Activated CD4-positive, alpha-beta memory T cell treated with anti-CD3 and anti-CD28 coated beads for 36 hours (primary cell): Measurements from ENCODE around the gene PABPN1L. TPM values are rescaled to one million over a fixed set of nuclear protein-coding genes. Genes with fewer than 3 reads are reported as not detected.

ENCODE experiments used
- CTCF ChIA-PET: fragments of 350-600 bp; sonication (Branson Sonifier 250); formaldehyde crosslinking; loops from one replicate; lab custom pipeline; 2021; ENCODE audit warnings: antibody characterized with exemption, inconsistent platforms; lab: Charles Lee
- POLR2A ChIA-PET: fragments of 350-600 bp; sonication (Branson Sonifier 250); formaldehyde crosslinking; loops from one replicate; lab custom pipeline; 2021; ENCODE audit warnings: antibody characterized with exemption; lab: Charles Lee
- DNase-seq: peaks from one replicate; pipeline ENCODE4 v3.0.0-alpha.2; 2020
- H3K27ac Mint-ChIP-seq: one replicate; pipeline ENCODE4 v1.8.0; 2021; ENCODE audit warnings: mixed read lengths
- H3K27me3 Mint-ChIP-seq: one replicate; pipeline ENCODE4 v1.8.0; 2021; ENCODE audit warnings: mixed read lengths
- H3K36me3 Mint-ChIP-seq: one replicate; pipeline ENCODE4 v1.8.0; 2021; ENCODE audit warnings: mixed read lengths
- H3K4me1 Mint-ChIP-seq: one replicate; pipeline ENCODE4 v1.8.0; 2021; ENCODE audit warnings: low read depth, mixed read lengths
- H3K4me3 Mint-ChIP-seq: one replicate; pipeline ENCODE4 v1.8.0; 2021; ENCODE audit warnings: mild to moderate bottlenecking, mixed read lengths
- H3K9me3 Mint-ChIP-seq: one replicate; pipeline ENCODE4 v1.8.0; 2021; ENCODE audit warnings: mixed read lengths
- intact Hi-C: fragments of 100-400 bp; cut with micrococcal nuclease; formaldehyde crosslinking; loops from one replicate; pipeline ENCODE4 v1.15.1; 2023
- total RNA-seq, 2 experiments: library from RNA; stranded (reverse); gene quantifications; one replicate each; pipeline ENCODE4 v1.2.3, GENCODE V29; 2021

The PABPN1L gene
- total RNA-seq, 2 experiments from 2014 or later: not detected

DNA sequence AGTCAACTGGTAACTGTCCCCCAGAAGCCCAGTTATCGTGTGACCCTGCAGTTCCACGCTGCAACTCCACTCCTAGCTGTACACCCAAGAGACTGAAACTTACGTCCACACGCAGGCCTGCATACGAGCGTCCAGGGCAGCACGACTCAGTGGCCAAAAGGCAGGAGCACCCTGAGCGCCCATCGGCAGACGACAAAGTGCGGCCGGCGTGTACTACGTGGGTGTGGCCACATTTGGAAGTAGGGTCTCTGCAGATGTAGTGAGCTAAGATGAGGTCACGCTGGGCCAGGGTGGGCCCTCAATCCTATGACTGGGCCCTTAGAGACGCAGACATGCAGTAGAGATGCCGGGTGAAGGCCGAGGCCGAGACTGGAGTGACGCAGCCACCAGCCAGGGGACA is 23.2 kb downstream of the PABPN1L start:
- ChIA-PET CTCF (interaction anchor here (0.7 kb wide), 1 partner anchor 31 kb away, joined by 3 read pairs; the partner anchor contains the start of gene APRT), POLR2A (no interaction called here)
- H3K9me3 Mint-ChIP-seq: no peaks in the 10 kb centered on the region
- H3K4me3 Mint-ChIP-seq: no peak overlapping the region
- no peaks in the 10 kb centered on the region for H3K36me3 Mint-ChIP-seq
- H3K27ac Mint-ChIP-seq: no peak overlapping the region
- no peaks in the 10 kb centered on the region for H3K27me3 Mint-ChIP-seq
- DNase-seq: no peak
- intact Hi-C loops: no loop called here
- H3K4me1 Mint-ChIP-seq: no peaks in the 10 kb centered on the region

DNA sequence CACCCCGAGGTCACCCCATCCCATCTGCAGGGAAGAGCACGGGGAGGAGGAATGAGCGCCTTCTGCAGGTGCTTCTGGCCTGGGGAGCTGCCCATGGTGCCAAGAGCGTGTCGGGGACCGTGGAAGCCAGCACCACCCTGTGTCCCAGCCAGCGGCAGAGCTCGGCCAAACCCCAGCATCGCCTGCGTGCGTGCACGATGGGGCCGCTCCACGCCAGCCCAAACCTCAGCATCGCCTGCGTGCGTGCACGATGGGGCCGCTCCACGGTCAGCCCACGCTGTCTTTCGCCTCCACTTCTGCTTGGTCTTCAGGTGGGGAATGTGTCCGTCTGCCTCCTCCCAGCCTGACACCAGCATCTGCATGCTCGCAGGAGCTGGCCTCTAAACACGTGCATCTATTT is 23.7 kb downstream of the PABPN1L start:
- Mint-ChIP-seq H3K36me3 (no peaks in the 10 kb centered on the region), H3K27ac (no peak overlapping the region), H3K4me1 (no peaks in the 10 kb centered on the region), H3K9me3 (no peaks in the 10 kb centered on the region), H3K4me3 (no peak overlapping the region), H3K27me3 (no peaks in the 10 kb centered on the region)
- no peak for DNase-seq
- CTCF ChIA-PET: interaction anchor here (0.7 kb wide), 1 partner anchor 31 kb away, joined by 3 read pairs; the partner anchor contains the start of gene APRT
- POLR2A ChIA-PET: no interaction called here
- intact Hi-C loops: no loop called here

DNA sequence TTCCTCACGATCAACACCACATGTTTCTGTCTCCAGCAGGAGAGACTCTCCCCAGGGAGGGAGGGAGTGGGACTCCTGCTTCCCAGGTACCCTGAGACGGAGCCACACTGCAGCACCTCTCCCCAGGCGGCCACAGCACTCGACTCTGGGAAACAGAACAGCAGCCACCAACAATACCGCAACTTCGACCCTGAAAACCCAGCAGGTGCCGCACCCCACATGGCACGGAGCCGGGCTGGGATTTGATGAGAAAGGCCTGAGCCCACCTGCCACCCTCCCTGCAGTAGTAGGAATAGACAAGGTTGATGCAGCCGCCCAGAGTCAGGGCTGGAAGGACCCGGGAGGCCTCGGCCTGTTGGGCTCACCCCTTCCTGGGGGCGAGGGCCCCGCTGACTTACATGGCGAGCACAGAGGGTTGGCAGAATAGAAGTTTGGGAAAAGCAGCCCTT is 24.1 kb downstream of the PABPN1L start:
- CTCF ChIA-PET: no interaction called here
- Mint-ChIP-seq H3K4me3 (no peak overlapping the region), H3K36me3 (no peaks in the 10 kb centered on the region), H3K27me3 (no peaks in the 10 kb centered on the region), H3K4me1 (no peaks in the 10 kb centered on the region), H3K27ac (no peak overlapping the region), H3K9me3 (no peaks in the 10 kb centered on the region)
- intact Hi-C loops: no loop called here
- no peak for DNase-seq
- POLR2A ChIA-PET: no interaction called here

DNA sequence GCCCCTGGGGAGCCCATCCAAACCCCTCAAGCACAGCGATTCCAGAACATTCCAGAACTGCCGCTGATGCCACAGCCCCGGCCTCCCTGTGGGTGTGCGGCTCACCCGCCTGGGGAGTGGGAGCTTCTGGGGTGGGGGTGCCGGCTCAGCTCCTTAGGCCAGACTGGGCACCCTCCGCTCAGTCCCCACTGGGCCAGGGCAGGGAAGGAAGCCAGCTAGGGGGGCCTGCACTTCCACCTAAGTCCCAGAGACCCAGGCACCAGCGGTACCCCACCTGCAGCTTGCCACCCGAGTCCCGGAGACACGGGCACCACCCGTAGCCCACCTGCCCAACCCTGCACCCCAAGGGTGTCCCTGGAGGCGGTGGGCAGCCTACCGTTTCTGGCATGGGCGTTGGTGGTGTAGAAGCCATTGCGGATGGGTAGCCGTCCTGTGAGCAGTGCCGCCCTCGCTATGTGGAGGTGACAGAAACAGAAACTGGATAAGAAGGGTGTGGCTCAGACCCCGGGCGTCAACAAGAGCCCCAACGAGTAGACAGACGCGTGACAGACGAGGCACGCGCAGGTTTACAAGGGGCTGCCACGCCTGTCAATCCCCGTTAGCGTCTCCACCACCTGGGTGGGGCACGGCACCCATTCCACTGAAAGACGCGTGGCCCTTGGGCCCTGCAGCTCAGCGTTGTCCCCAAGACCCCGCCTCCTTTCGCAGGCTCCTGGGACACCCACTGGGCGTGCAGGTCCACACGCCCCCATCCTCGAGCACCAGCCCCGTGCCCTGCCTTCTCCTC is 24.7 kb downstream of the PABPN1L start:
- no peaks in the 10 kb centered on the region for H3K27me3 Mint-ChIP-seq
- no peak for DNase-seq
- no peaks in the 10 kb centered on the region for H3K4me1 Mint-ChIP-seq
- no peak overlapping the region for H3K27ac Mint-ChIP-seq
- intact Hi-C loops: no loop called here
- CTCF ChIA-PET: no interaction called here
- no peak overlapping the region for H3K4me3 Mint-ChIP-seq
- POLR2A ChIA-PET: no interaction called here
- no peaks in the 10 kb centered on the region for H3K36me3 Mint-ChIP-seq
- H3K9me3 Mint-ChIP-seq: no peaks in the 10 kb centered on the region

DNA sequence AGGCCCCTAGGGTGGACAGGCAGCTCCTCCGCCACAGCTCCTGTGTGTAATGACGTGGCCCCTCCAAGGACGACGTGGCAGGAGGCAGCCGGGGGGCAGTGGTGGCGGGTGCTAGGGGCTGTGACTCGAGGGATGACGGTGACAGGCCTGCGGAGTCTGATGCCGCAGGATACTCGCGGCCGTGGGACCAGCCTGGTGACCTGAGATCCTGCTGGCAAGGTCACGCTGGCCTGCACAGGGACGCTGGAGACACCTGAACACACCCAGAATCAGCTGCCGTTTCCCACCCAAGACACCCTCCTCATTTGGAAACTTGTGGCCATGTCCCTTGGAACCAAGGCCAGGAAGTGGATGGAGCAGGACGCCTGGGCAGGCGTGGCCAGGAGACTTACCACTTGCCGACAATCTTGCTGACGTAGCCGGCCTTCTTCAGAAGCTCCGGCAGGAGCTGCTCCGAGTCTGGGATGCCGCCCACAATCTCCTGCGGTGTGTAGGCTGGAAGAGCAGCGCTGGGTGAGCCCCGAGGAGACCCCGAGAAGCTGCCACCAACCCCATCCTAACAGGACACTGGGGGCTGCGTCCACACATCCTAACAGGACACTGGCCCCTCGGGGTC is 25.8 kb downstream of the PABPN1L start:
- POLR2A ChIA-PET: no interaction called here
- Mint-ChIP-seq H3K36me3 (no peaks in the 10 kb centered on the region), H3K4me3 (no peak overlapping the region), H3K9me3 (no peaks in the 10 kb centered on the region), H3K27me3 (no peaks in the 10 kb centered on the region), H3K4me1 (no peaks in the 10 kb centered on the region), H3K27ac (no peak overlapping the region)
- intact Hi-C loops: no loop called here
- no peak for DNase-seq
- CTCF ChIA-PET: no interaction called here

GRCh38 chr16:88839745-88840599 is 26.5 kb downstream of the PABPN1L start:
- no peak overlapping the region for H3K27ac Mint-ChIP-seq
- H3K36me3 Mint-ChIP-seq: peaks cover 3% of the 10 kb centered on the region
- H3K9me3 Mint-ChIP-seq: no peaks in the 10 kb centered on the region
- H3K27me3 Mint-ChIP-seq: no peaks in the 10 kb centered on the region
- intact Hi-C loops: no loop called here
- H3K4me3 Mint-ChIP-seq: no peak overlapping the region
- ChIA-PET CTCF (no interaction called here), POLR2A (no interaction called here)
- no peak for DNase-seq
- no peaks in the 10 kb centered on the region for H3K4me1 Mint-ChIP-seq

GRCh38 chr16:88839026-88839529 is 27.4 kb downstream of the PABPN1L start:
- intact Hi-C loops: no loop called here
- POLR2A ChIA-PET: no interaction called here
- no peaks in the 10 kb centered on the region for H3K27me3 Mint-ChIP-seq
- no peaks in the 10 kb centered on the region for H3K9me3 Mint-ChIP-seq
- peaks cover 3% of the 10 kb centered on the region for H3K36me3 Mint-ChIP-seq
- no peak overlapping the region for H3K4me3 Mint-ChIP-seq
- DNase-seq: no peak
- CTCF ChIA-PET: no interaction called here
- no peak overlapping the region for H3K27ac Mint-ChIP-seq
- no peaks in the 10 kb centered on the region for H3K4me1 Mint-ChIP-seq

GRCh38 chr16:88838566-88838965 is 27.9 kb downstream of the PABPN1L start:
- no peaks in the 10 kb centered on the region for H3K27me3 Mint-ChIP-seq
- no peak for DNase-seq
- no peak overlapping the region for H3K27ac Mint-ChIP-seq
- no peaks in the 10 kb centered on the region for H3K4me1 Mint-ChIP-seq
- H3K9me3 Mint-ChIP-seq: no peaks in the 10 kb centered on the region
- intact Hi-C loops: no loop called here
- ChIA-PET POLR2A (no interaction called here), CTCF (no interaction called here)
- peaks cover 3% of the 10 kb centered on the region for H3K36me3 Mint-ChIP-seq
- no peak overlapping the region for H3K4me3 Mint-ChIP-seq

DNA sequence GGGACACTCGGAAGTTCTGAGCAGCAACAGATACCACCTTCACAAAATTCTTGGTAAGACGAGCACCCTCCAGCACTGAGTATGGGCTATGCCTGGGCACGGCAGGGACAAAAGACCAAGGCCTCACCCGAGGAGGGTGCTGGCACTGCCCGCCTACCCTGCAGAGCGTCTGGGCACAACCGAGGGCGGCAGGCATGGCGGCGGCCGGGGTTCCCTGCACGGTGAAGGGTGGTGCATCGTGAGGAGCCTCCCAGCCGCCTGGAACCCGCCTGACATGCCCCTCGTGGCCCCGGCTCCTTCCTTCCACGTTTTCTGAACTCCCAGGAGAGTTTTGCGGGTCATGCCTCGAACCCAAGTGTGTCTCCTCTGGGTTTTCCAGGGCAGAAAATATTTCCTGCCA is 28.7 kb downstream of the PABPN1L start:
- H3K27me3 Mint-ChIP-seq: no peaks in the 10 kb centered on the region
- POLR2A ChIA-PET: no interaction called here
- CTCF ChIA-PET: no interaction called here
- no peak for DNase-seq
- no peaks in the 10 kb centered on the region for H3K9me3 Mint-ChIP-seq
- H3K36me3 Mint-ChIP-seq: peaks cover 3% of the 10 kb centered on the region
- H3K4me1 Mint-ChIP-seq: no peaks in the 10 kb centered on the region
- no peak overlapping the region for H3K4me3 Mint-ChIP-seq
- intact Hi-C loops: no loop called here
- no peak overlapping the region for H3K27ac Mint-ChIP-seq

- CTCF ChIA-PET: no interaction called here
- POLR2A ChIA-PET: interaction anchor here (0.6 kb wide), 1 partner anchor 30 kb away, joined by 3 read pairs; no protein-coding TSS in a partner anchor
Observed at GRCh38 chr16:88836791-88837190, 29.7 kb downstream of the PABPN1L start.

GRCh38 chr16:88835818-88836217 is 30.6 kb downstream of the PABPN1L start:
- Mint-ChIP-seq H3K4me3 (no peak overlapping the region), H3K4me1 (no peaks in the 10 kb centered on the region), H3K27ac (no peak overlapping the region), H3K27me3 (no peaks in the 10 kb centered on the region), H3K36me3 (peaks cover 3% of the 10 kb centered on the region), H3K9me3 (no peaks in the 10 kb centered on the region)
- ChIA-PET POLR2A (no interaction called here), CTCF (no interaction called here)
- DNase-seq: no peak
- intact Hi-C loops: no loop called here

More at GRCh38 chr16:88836791-88837190, 29.7 kb downstream of the PABPN1L start:
- Mint-ChIP-seq H3K4me1 (no peaks in the 10 kb centered on the region), H3K27ac (no peak overlapping the region), H3K27me3 (no peaks in the 10 kb centered on the region), H3K4me3 (no peak overlapping the region), H3K36me3 (peaks cover 3% of the 10 kb centered on the region), H3K9me3 (no peaks in the 10 kb centered on the region)
- DNase-seq: no peak
- intact Hi-C loops: no loop called here

DNA sequence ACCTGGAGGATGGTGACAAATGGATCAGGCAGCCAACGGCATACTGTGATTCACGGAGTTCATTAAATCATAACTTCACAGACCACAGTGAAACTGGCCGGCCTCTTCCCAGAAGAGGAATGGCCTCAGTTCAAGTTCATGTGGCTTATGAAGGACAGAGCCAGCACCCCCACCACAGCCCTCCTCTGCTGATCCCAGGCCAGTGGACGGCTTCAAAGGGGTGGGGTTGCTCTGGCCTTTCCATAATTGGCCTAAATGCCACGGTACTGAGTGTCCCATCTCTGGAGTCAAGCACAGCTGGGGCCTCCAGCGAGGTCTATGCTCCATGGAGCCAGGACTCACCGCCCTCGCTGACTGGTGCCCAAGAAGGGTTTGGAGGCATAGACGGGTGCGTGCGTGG is 31.1 kb downstream of the PABPN1L start:
- Mint-ChIP-seq H3K27ac (no peak overlapping the region), H3K36me3 (peaks cover 3% of the 10 kb centered on the region), H3K27me3 (no peaks in the 10 kb centered on the region), H3K4me1 (no peaks in the 10 kb centered on the region), H3K4me3 (no peak overlapping the region), H3K9me3 (no peaks in the 10 kb centered on the region)
- ChIA-PET POLR2A (no interaction called here), CTCF (no interaction called here)
- no peak for DNase-seq
- intact Hi-C loops: no loop called here
